Measurements from ENCODE around the gene HLA-C. TPM values are rescaled to one million over a fixed set of nuclear protein-coding genes. Genes with fewer than 3 reads are reported as not detected.

HLA-C gene
- total and polyA plus RNA-seq, 3 experiments from 2014 or later = 823 to 4,018 (median 860) TPM

DNA sequence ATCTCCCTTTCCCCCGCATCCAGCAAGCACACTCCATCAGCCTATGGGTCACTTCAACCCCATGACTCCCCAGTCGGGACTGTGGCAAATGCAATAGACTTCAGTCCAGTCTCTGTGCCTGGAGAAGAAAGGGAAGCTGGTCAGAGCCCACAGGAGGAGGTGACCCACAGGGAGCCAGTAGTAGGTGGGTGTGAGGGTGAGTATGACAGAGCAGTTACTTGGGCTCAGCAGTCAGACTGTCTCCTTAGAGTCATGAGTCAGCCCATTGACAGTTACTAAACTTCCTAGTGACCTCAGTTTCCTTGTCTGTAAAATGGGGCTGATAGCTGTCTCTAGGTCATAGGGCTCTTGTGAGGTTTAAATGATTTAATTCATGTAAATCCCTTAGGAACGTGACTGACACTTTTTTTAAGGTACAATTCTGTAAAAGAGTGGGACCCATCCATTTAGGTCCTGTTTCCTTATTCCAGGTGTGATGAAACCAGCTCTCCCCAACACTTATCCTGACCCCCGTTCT is 33.9 kb upstream of the HLA-C start:
- CTCF ChIA-PET = no interaction called here
- H3K9me3 ChIP-seq (ENCODE audit: low read length) = no peaks in the 10 kb centered on the region
- H3K9me3 Mint-ChIP-seq = no peaks in the 10 kb centered on the region
- no peak for DNase-seq
- no peak overlapping the region for H3K27ac Mint-ChIP-seq
- peaks cover 13 to 20% of the 10 kb centered on the region in 2 donors for H3K27me3 Mint-ChIP-seq
- no peak overlapping the region for H3K4me3 Mint-ChIP-seq
- peaks cover 3% of the 10 kb centered on the region for H3K27me3 ChIP-seq (ENCODE audit: insufficient read depth, low read length, poor library complexity, severe bottlenecking)
- peaks cover 3% of the 10 kb centered on the region for H3K4me1 ChIP-seq (ENCODE audit: insufficient read depth, low read length)
- peaks cover 0 to 10% (median 6%) of the 10 kb centered on the region in 3 donors for H3K4me1 Mint-ChIP-seq
- POLR2A ChIA-PET = interaction anchor here (0.6 kb wide), 1 partner anchor 37 kb away, joined by 16 read pairs; no protein-coding TSS in a partner anchor
- no peak overlapping the region for H3K27ac ChIP-seq (ENCODE audit: low read depth, low read length)
- H3K36me3 ChIP-seq (ENCODE audit: insufficient read depth, low read length) = no peaks in the 10 kb centered on the region
- H3K4me3 ChIP-seq (ENCODE audit: low read length) = no peak overlapping the region
- H3K36me3 Mint-ChIP-seq = no peaks in the 10 kb centered on the region

DNA sequence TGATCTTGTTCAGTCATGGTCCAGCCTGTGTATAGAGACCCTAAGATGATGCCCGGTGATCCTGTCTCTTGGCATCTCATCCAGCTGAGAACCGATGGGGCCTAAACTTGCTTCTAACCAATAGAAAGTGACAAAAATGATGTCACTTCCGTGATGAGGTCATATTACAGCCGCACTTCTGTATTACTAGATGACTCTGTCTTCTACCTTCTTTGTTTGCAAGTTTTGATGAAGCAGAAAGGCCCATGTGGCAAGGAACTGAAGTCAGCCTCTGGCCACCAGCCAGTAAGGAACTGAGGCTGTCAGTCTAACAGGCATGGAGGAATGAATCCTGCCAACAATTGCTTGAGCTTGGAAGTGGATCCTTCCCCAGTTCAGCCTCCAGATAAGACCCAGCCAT is 32.8 kb upstream of the HLA-C start:
- no peak overlapping the region for H3K4me3 ChIP-seq (ENCODE audit: low read length)
- CTCF ChIA-PET = no interaction called here
- H3K27ac ChIP-seq (ENCODE audit: low read depth, low read length) = no peak overlapping the region
- Mint-ChIP-seq H3K27me3 (peaks cover 13 to 23% of the 10 kb centered on the region in 2 donors), H3K9me3 (no peaks in the 10 kb centered on the region), H3K27ac (no peak overlapping the region), H3K36me3 (no peaks in the 10 kb centered on the region), H3K4me1 (peaks cover 0 to 10% (median 6%) of the 10 kb centered on the region in 3 donors), H3K4me3 (no peak overlapping the region)
- no peaks in the 10 kb centered on the region for H3K9me3 ChIP-seq (ENCODE audit: low read length)
- peaks cover 3% of the 10 kb centered on the region for H3K4me1 ChIP-seq (ENCODE audit: insufficient read depth, low read length)
- H3K36me3 ChIP-seq (ENCODE audit: insufficient read depth, low read length) = no peaks in the 10 kb centered on the region
- peaks cover 3% of the 10 kb centered on the region for H3K27me3 ChIP-seq (ENCODE audit: insufficient read depth, low read length, poor library complexity, severe bottlenecking)
- DNase-seq = no peak
- POLR2A ChIA-PET = no interaction called here

DNA sequence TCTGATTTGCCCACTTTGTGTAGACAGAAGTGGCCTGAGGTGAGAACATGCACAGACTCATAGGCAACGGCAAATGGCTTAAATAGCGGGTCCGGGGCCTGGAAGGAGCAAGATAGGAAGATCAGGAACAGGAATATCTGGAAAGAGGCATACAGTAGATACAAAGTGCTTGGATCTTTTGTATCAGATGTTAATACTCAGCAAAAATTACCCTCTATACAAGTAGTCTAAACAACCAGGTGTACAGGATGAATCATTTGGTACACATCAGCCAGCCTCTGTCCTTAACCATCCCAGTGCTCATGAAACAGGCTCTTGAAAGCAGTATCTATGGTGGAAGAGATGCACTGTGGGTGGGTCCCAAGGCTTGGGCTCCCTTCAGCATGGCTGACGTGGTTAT is 28.9 kb upstream of the HLA-C start:
- Mint-ChIP-seq H3K27ac (no peak overlapping the region), H3K4me3 (no peak overlapping the region), H3K36me3 (no peaks in the 10 kb centered on the region), H3K4me1 (no peaks in the 10 kb centered on the region), H3K9me3 (peaks cover 0 to 2% (median 0%) of the 10 kb centered on the region in 5 donors), H3K27me3 (peaks cover 21 to 43% of the 10 kb centered on the region in 2 donors)
- no peak overlapping the region for H3K4me3 ChIP-seq (ENCODE audit: low read length)
- no peak overlapping the region for H3K27ac ChIP-seq (ENCODE audit: low read depth, low read length)
- ChIA-PET POLR2A (no interaction called here), CTCF (no interaction called here)
- H3K4me1 ChIP-seq (ENCODE audit: insufficient read depth, low read length) = no peaks in the 10 kb centered on the region
- no peak for DNase-seq
- no peaks in the 10 kb centered on the region for H3K36me3 ChIP-seq (ENCODE audit: insufficient read depth, low read length)
- no peaks in the 10 kb centered on the region for H3K9me3 ChIP-seq (ENCODE audit: low read length)
- no peaks in the 10 kb centered on the region for H3K27me3 ChIP-seq (ENCODE audit: insufficient read depth, low read length, poor library complexity, severe bottlenecking)

DNA sequence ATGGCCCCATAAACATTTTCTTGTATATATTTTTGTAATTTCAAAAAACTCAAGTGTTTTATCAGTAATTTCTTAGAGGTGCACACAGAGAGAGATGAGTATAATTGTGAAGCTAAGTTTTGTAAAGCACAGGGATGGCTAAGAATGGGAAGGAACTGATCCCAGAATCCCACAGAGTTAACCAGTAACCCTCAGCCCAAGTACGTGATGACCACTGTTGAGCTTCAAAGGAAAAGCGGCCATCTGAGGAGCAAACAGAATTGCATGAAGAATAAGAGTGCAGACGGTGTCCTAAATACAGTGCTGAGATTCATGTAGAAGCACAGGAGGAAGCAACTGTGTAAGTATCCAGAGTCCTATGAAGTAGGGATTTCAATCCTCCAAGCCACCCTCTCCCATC is 28.1 kb upstream of the HLA-C start:
- H3K4me1 ChIP-seq (ENCODE audit: insufficient read depth, low read length) = no peaks in the 10 kb centered on the region
- Mint-ChIP-seq H3K27ac (peak overlapping the region in 1 of 8 donors; percentile 34), H3K9me3 (peaks cover 0 to 2% (median 0%) of the 10 kb centered on the region in 5 donors), H3K4me1 (no peaks in the 10 kb centered on the region), H3K36me3 (no peaks in the 10 kb centered on the region), H3K4me3 (no peak overlapping the region), H3K27me3 (peaks cover 19 to 47% of the 10 kb centered on the region in 2 donors)
- no peak overlapping the region for H3K27ac ChIP-seq (ENCODE audit: low read depth, low read length)
- H3K9me3 ChIP-seq (ENCODE audit: low read length) = no peaks in the 10 kb centered on the region
- H3K27me3 ChIP-seq (ENCODE audit: insufficient read depth, low read length, poor library complexity, severe bottlenecking) = no peaks in the 10 kb centered on the region
- no peaks in the 10 kb centered on the region for H3K36me3 ChIP-seq (ENCODE audit: insufficient read depth, low read length)
- ChIA-PET CTCF (no interaction called here), POLR2A (no interaction called here)
- H3K4me3 ChIP-seq (ENCODE audit: low read length) = no peak overlapping the region
- DNase-seq = no peak

DNA sequence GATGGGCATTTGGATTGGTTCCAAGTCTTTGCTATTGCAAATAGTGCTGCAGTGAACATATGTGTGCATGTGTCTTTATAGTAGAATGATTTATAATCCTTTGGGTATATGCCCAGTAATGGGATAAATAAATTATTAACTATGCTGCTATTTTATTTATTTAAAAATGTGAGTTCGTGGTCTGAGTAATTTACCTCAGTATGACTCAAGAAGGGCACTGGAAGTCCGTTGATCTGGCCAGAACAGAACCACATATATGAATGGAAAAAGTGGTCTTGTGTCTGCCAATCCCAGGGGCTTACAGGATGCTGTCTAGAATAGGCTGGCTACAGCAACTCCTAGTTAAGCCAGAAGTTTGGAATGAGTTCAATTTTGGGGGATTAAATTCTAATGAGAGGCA is 27.6 kb upstream of the HLA-C start:
- no peaks in the 10 kb centered on the region for H3K9me3 ChIP-seq (ENCODE audit: low read length)
- ChIA-PET CTCF (no interaction called here), POLR2A (no interaction called here)
- H3K27me3 ChIP-seq (ENCODE audit: insufficient read depth, low read length, poor library complexity, severe bottlenecking) = no peaks in the 10 kb centered on the region
- DNase-seq = no peak
- H3K36me3 ChIP-seq (ENCODE audit: insufficient read depth, low read length) = no peaks in the 10 kb centered on the region
- no peak overlapping the region for H3K27ac ChIP-seq (ENCODE audit: low read depth, low read length)
- H3K4me1 ChIP-seq (ENCODE audit: insufficient read depth, low read length) = no peaks in the 10 kb centered on the region
- Mint-ChIP-seq H3K27ac (no peak overlapping the region), H3K9me3 (peaks cover 0 to 2% (median 0%) of the 10 kb centered on the region in 5 donors), H3K27me3 (peaks cover 19 to 50% of the 10 kb centered on the region in 2 donors), H3K36me3 (no peaks in the 10 kb centered on the region), H3K4me1 (no peaks in the 10 kb centered on the region), H3K4me3 (no peak overlapping the region)
- H3K4me3 ChIP-seq (ENCODE audit: low read length) = no peak overlapping the region

DNA sequence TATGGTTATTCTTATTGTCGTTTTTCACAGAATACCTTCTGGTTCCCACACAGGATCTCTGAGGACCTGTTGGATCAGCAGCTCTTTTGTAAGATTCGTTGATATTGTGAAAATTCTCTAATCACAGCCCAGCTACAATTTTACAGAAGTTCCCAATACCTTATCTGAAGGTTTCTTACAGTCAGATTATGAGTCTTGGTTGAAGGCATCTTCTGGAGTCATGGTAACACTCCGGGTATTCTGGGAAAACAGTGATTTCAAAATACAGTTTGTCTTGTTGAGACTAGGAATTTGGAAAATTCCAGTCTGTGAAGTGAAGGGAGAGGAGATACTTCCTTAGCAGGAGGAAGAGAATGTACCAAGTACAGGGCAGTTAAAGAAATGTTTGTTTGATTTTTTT is 22.2 kb upstream of the HLA-C start:
- Histone ChIP-seq H3K27ac (ENCODE audit: low read depth, low read length) (no peak overlapping the region), H3K27me3 (ENCODE audit: insufficient read depth, low read length, poor library complexity, severe bottlenecking) (no peaks in the 10 kb centered on the region), H3K4me1 (ENCODE audit: insufficient read depth, low read length) (no peaks in the 10 kb centered on the region), H3K9me3 (ENCODE audit: low read length) (no peaks in the 10 kb centered on the region), H3K4me3 (ENCODE audit: low read length) (no peak overlapping the region), H3K36me3 (ENCODE audit: insufficient read depth, low read length) (no peaks in the 10 kb centered on the region)
- Mint-ChIP-seq H3K36me3 (peaks cover 0 to 4% (median 0%) of the 10 kb centered on the region in 3 donors), H3K4me1 (peaks cover 0 to 4% (median 2%) of the 10 kb centered on the region in 3 donors), H3K9me3 (peaks cover 0 to 2% (median 0%) of the 10 kb centered on the region in 5 donors), H3K4me3 (no peak overlapping the region), H3K27me3 (peaks cover 11 to 55% of the 10 kb centered on the region in 2 donors), H3K27ac (no peak overlapping the region)
- ChIA-PET POLR2A (interaction anchor here (1.0 kb wide), 1 partner anchor 91 kb away, joined by 3 read pairs; no protein-coding TSS in a partner anchor), CTCF (interaction anchor here (1.2 kb wide), 1 partner anchor 73 kb away, joined by 3 read pairs; no protein-coding TSS in a partner anchor)
- DNase-seq = no peak

DNA sequence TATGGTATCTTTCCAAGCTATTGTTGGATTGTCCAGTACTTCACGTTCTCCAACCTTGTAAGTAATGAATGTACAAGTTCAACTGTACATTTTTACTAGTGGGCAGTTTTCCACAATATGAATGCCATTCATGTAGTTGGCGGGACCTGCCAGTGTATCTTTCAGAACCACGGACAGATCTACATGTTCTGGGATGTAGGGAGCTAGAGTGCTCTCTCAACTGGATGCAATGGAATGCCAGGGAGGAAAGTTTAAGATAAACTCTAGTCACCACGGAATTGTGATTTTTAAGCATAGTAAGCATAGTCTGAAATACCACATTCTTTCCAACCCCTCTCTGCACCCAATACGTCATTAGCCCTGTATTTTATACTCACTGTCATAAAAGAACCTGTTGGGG is 21.5 kb upstream of the HLA-C start:
- peaks cover 0 to 4% (median 0%) of the 10 kb centered on the region in 3 donors for H3K36me3 Mint-ChIP-seq
- H3K4me3 Mint-ChIP-seq = no peak overlapping the region
- Histone ChIP-seq H3K4me1 (ENCODE audit: insufficient read depth, low read length) (no peaks in the 10 kb centered on the region), H3K9me3 (ENCODE audit: low read length) (no peaks in the 10 kb centered on the region), H3K36me3 (ENCODE audit: insufficient read depth, low read length) (no peaks in the 10 kb centered on the region), H3K27ac (ENCODE audit: low read depth, low read length) (no peak overlapping the region), H3K27me3 (ENCODE audit: insufficient read depth, low read length, poor library complexity, severe bottlenecking) (no peaks in the 10 kb centered on the region), H3K4me3 (ENCODE audit: low read length) (no peak overlapping the region)
- no peak overlapping the region for H3K27ac Mint-ChIP-seq
- ChIA-PET POLR2A (interaction anchor here (1.0 kb wide), 1 partner anchor 91 kb away, joined by 3 read pairs; no protein-coding TSS in a partner anchor), CTCF (no interaction called here)
- no peak for DNase-seq
- H3K9me3 Mint-ChIP-seq = peaks cover 0 to 2% (median 0%) of the 10 kb centered on the region in 5 donors
- H3K4me1 Mint-ChIP-seq = peaks cover 0 to 7% (median 2%) of the 10 kb centered on the region in 3 donors
- peaks cover 6 to 54% of the 10 kb centered on the region in 2 donors for H3K27me3 Mint-ChIP-seq

DNA sequence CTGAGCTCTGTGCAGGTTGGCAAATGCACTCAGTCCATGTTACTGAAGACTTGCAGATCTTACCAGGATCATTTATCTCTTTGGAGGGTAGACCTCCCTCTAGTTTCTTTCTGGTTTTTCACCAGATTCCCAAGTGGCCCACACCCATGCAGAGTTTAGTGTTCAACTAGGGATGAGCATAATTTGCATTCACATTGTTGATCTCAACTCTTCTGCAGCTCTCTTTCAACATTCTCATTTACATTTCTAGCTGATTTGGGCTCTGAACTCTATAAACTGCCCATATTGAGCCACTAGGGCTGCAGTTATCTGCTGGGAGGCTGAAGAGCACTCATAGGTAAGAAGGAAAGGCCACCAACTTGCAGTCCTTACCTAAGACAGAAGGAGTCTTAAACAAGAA is 17.9 kb upstream of the HLA-C start:
- H3K27ac Mint-ChIP-seq = no peak overlapping the region
- no peaks in the 10 kb centered on the region for H3K9me3 Mint-ChIP-seq

More for the DNA sequence above, 17.9 kb upstream of the HLA-C start:
- H3K36me3 Mint-ChIP-seq = peaks cover 0 to 4% (median 0%) of the 10 kb centered on the region in 3 donors
- H3K36me3 ChIP-seq (ENCODE audit: insufficient read depth, low read length) = no peaks in the 10 kb centered on the region
- no peak overlapping the region for H3K4me3 ChIP-seq (ENCODE audit: low read length)
- no peak overlapping the region for H3K4me3 Mint-ChIP-seq
- CTCF ChIA-PET = no interaction called here
- peaks cover 3 to 29% of the 10 kb centered on the region in 2 donors for H3K27me3 Mint-ChIP-seq
- H3K27me3 ChIP-seq (ENCODE audit: insufficient read depth, low read length, poor library complexity, severe bottlenecking) = no peaks in the 10 kb centered on the region
- peaks cover 0 to 7% (median 2%) of the 10 kb centered on the region in 3 donors for H3K4me1 Mint-ChIP-seq
- DNase-seq = no peak
- POLR2A ChIA-PET = no interaction called here
- no peak overlapping the region for H3K27ac ChIP-seq (ENCODE audit: low read depth, low read length)
- no peaks in the 10 kb centered on the region for H3K4me1 ChIP-seq (ENCODE audit: insufficient read depth, low read length)
- no peaks in the 10 kb centered on the region for H3K9me3 ChIP-seq (ENCODE audit: low read length)
